HUES48 (cell line): ENCODE data around the gene RAD51.

Experiments
- H3K27ac ChIP-seq: one replicate; pipeline ENCODE4 v1.7.0; 2013; ENCODE audit warnings: low read depth, low read length, inconsistent platforms
- H3K27me3 ChIP-seq: 2 replicates; pipeline ENCODE4 v1.6.1; 2013; ENCODE audit warnings: mild to moderate bottlenecking, low read length; ENCODE audit not compliant: control insufficient read depth, insufficient read depth
- H3K36me3 ChIP-seq: 2 replicates; pipeline ENCODE4 v1.6.1; 2013; ENCODE audit warnings: low read length; ENCODE audit not compliant: control insufficient read depth, insufficient read depth
- H3K4me1 ChIP-seq: 2 replicates; pipeline ENCODE4 v1.6.1; 2013; ENCODE audit warnings: mild to moderate bottlenecking, low read length; ENCODE audit not compliant: control insufficient read depth, insufficient read depth
- H3K4me3 ChIP-seq: 2 replicates; pipeline ENCODE4 v1.5.1; 2013; ENCODE audit warnings: mild to moderate bottlenecking, low read depth, low read length
- H3K9ac ChIP-seq: 2 replicates; pipeline ENCODE4 v1.6.1; 2013; ENCODE audit warnings: mild to moderate bottlenecking, low read depth, low read length, moderate library complexity
- H3K9me3 ChIP-seq: 2 replicates; pipeline ENCODE4 v1.6.1; 2013; ENCODE audit warnings: low read length; ENCODE audit not compliant: control insufficient read depth, insufficient read depth

RAD51 gene

DNA sequence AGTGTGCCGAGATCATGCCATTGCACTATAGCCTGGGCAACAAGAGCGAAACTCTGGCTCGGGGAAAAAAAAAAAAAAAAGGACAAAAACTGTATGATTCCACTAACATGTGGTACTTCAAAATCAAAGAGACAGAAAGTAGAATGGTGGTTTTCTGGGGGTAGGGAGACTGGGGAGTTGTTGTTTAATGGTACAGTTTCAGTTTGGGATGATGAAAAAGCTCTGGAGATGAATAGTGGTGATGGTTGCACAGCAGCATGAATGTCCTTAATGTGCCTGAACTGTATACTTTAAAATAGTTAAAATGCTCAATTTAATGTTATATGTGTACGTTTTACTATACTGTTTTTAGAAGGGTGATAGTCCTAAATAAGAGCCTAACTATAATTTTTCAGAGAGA is 27.4 kb downstream of the RAD51 start:
- Histone ChIP-seq H3K27me3 (no peaks in the 10 kb centered on the region), H3K4me3 (no peak overlapping the region), H3K9me3 (no peaks in the 10 kb centered on the region), H3K9ac (no peak overlapping the region), H3K36me3 (peaks cover 55% of the 10 kb centered on the region), H3K27ac (no peak overlapping the region), H3K4me1 (no peaks in the 10 kb centered on the region)

DNA sequence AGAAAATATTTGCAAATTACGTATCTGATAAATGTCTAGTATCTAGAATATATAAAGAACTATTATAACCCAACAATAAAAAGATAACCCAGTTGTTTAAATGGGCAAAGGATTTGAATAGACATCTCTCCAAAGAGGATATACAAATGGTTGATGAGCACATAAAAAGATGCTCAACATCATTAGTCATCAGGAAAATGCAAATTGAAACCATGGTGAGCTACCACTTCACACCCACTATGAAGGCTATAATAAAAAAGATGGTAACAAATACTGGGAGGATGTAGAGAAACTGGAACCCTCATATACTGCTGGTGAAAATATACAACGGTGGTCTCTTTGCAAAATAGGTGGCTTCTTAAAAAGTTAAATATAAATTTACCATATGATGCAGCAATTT is 28.0 kb downstream of the RAD51 start:
- no peak overlapping the region for H3K9ac ChIP-seq
- peaks cover 52% of the 10 kb centered on the region for H3K36me3 ChIP-seq
- H3K9me3 ChIP-seq = no peaks in the 10 kb centered on the region
- H3K27me3 ChIP-seq = no peaks in the 10 kb centered on the region
- H3K27ac ChIP-seq = no peak overlapping the region
- H3K4me1 ChIP-seq = no peaks in the 10 kb centered on the region
- no peak overlapping the region for H3K4me3 ChIP-seq

DNA sequence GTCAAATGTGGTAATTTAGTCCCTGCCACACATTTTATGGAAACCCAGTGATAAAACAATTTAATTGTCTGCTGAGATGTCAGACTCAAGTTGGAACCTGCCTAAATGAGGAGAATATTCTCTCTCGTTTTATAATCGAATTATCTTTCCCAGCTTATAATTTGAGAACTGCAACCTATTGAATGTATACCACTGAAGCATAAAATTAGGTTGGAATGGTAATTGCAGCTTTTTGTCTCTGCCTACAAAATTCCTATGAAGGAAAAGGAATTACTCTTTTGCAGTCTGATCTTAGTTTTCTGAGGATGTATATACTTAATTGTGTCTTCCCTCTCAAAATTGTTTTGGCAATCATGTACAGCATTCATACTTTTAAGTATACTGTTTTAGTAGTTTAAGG is 28.9 kb downstream of the RAD51 start:
- H3K4me1 ChIP-seq = no peaks in the 10 kb centered on the region
- H3K27ac ChIP-seq = no peak overlapping the region
- no peak overlapping the region for H3K9ac ChIP-seq
- peaks cover 53% of the 10 kb centered on the region for H3K36me3 ChIP-seq
- no peaks in the 10 kb centered on the region for H3K27me3 ChIP-seq
- no peaks in the 10 kb centered on the region for H3K9me3 ChIP-seq
- no peak overlapping the region for H3K4me3 ChIP-seq

DNA sequence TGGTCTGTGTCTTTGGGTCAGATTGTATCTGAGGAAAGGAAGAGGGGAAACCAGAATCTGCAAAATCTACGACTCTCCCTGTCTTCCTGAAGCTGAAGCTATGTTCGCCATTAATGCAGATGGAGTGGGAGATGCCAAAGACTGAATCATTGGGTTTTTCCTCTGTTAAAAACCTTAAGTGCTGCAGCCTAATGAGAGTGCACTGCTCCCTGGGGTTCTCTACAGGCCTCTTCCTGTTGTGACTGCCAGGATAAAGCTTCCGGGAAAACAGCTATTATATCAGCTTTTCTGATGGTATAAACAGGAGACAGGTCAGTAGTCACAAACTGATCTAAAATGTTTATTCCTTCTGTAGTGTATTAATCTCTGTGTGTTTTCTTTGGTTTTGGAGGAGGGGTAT is 36.1 kb downstream of the RAD51 start:
- H3K36me3 ChIP-seq = peaks cover 68% of the 10 kb centered on the region

DNA sequence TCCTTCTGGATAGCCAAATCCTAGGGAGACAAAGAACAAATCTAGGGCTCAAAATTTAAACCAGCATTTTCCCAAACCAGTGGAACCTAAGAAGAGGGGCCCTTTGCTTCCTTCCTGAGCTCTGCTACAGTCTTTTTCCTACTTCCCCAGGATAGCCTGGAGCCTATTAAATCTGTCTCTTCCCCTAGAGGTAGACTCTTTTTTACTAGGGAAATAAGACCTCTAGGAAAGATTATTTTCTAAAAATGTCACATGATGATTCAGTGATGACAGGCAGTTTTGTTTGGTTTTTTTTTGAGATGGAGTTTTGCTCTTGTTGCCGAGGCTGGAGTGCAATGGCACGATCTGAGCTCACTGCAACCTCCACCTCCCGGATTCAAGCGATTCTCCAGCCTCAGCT is 41.6 kb downstream of the RAD51 start:
- H3K9me3 ChIP-seq = no peaks in the 10 kb centered on the region
- H3K4me3 ChIP-seq = no peak overlapping the region
- no peak overlapping the region for H3K9ac ChIP-seq
- H3K4me1 ChIP-seq = peaks cover 27% of the 10 kb centered on the region
- no peaks in the 10 kb centered on the region for H3K27me3 ChIP-seq
- H3K36me3 ChIP-seq = peaks cover 70% of the 10 kb centered on the region
- peak overlapping the region; percentile 20 for H3K27ac ChIP-seq

More for the DNA sequence above, 36.1 kb downstream of the RAD51 start:
- H3K27ac ChIP-seq = peak overlapping the region; percentile 73
- H3K27me3 ChIP-seq = no peaks in the 10 kb centered on the region
- H3K9me3 ChIP-seq = no peaks in the 10 kb centered on the region
- no peak overlapping the region for H3K4me3 ChIP-seq
- no peak overlapping the region for H3K9ac ChIP-seq
- no peaks in the 10 kb centered on the region for H3K4me1 ChIP-seq

DNA sequence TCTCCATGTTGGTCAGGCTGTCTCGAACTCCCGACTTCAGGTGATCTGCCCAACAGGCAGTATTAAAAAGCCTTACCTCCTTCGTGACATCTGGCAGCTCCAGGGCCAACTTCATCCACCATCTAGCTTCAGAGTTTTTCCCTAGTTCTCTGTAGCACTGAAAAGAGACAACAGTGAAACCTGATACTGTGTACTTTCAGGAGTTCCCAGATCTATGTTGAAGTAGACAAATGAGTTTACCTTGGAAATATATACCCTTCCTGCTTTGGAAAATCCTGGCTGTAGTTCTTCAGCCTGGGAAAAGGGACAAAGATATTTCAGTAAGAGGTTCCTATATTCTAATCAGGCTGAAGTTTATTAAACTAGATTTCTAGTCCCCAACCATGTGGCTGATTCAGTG is 42.1 kb downstream of the RAD51 start:
- no peak overlapping the region for H3K4me3 ChIP-seq
- H3K9ac ChIP-seq = no peak overlapping the region
- no peaks in the 10 kb centered on the region for H3K9me3 ChIP-seq
- H3K27ac ChIP-seq = peak overlapping the region; percentile 17
- no peaks in the 10 kb centered on the region for H3K27me3 ChIP-seq
- H3K36me3 ChIP-seq = peaks cover 66% of the 10 kb centered on the region
- H3K4me1 ChIP-seq = peaks cover 27% of the 10 kb centered on the region

DNA sequence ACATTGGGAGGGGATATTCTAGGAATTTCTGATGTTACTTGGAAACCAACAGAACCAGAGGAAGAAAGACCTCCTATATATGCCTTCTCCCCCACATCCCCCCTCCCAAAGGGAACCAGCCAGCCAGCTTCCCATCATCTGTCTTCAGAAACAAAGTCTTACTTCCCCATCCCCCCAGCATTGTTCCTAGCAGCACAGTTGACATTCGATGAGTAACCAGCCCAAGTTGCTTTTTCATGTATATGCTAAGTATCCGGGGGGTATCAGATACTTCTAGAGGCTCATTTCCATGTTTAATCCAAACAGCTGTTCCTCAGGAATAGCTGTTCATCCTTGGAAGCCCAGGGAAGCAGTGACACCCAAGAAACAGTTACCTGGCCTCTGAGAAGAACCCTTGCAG is 44.1 kb downstream of the RAD51 start:
- peak overlapping the region; percentile 83 for H3K27ac ChIP-seq
- H3K9ac ChIP-seq = no peak overlapping the region
- H3K36me3 ChIP-seq = peaks cover 72% of the 10 kb centered on the region
- no peaks in the 10 kb centered on the region for H3K9me3 ChIP-seq
- peak overlapping the region; percentile 9; the same call in 1 of the 2 replicates for H3K4me3 ChIP-seq
- peaks cover 27% of the 10 kb centered on the region for H3K4me1 ChIP-seq
- no peaks in the 10 kb centered on the region for H3K27me3 ChIP-seq

DNA sequence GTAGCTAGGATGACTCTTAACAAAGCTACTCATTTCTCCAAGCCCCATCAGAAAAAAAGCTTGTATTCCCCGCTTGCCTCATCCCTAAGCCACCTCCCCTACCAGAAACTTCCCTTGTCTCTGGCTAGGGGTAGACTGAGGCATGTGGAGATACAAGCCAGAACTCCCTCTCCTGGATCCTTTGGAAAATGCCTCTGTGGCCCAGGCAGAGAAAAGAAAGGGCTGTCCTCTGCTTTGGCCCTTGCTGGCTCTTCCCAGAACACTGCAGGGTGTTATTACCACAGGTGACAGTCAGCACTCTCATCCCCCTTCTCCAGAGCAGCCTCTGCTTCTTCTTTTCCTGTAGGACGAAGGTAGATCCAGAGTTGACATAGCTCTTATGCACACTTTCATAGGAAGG is 44.9 kb downstream of the RAD51 start:
- peak overlapping the region; percentile 78 for H3K27ac ChIP-seq

DNA sequence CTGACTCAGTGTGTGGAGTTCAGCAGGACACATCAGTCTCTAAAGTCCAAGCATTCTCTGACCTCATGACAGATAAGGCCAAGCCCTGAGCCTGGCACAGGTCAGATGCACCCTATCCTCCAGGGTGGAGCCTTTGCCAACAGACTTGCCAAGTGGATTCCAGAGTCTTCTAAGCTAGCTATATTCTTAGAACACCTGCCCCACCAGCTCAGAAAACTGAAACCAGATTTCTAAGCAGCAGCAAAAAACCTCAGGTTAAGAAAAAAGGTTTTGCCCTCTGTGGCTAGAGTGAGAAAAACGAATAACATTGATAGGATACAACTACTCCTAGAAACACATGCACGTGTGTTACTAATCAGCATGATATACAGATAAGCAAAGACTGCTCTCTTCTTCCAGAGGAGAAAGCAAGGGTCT is 48.5 kb downstream of the RAD51 start:
- H3K27ac ChIP-seq = no peak overlapping the region
- no peak overlapping the region for H3K4me3 ChIP-seq
- H3K27me3 ChIP-seq = no peaks in the 10 kb centered on the region
- no peaks in the 10 kb centered on the region for H3K9me3 ChIP-seq
- peaks cover 42% of the 10 kb centered on the region for H3K36me3 ChIP-seq
- H3K4me1 ChIP-seq = peaks cover 23% of the 10 kb centered on the region
- no peak overlapping the region for H3K9ac ChIP-seq

More for the DNA sequence above, 44.9 kb downstream of the RAD51 start:
- Histone ChIP-seq H3K4me1 (peaks cover 27% of the 10 kb centered on the region), H3K27me3 (no peaks in the 10 kb centered on the region), H3K4me3 (no peak overlapping the region), H3K9me3 (no peaks in the 10 kb centered on the region), H3K9ac (no peak overlapping the region), H3K36me3 (peaks cover 71% of the 10 kb centered on the region)

DNA sequence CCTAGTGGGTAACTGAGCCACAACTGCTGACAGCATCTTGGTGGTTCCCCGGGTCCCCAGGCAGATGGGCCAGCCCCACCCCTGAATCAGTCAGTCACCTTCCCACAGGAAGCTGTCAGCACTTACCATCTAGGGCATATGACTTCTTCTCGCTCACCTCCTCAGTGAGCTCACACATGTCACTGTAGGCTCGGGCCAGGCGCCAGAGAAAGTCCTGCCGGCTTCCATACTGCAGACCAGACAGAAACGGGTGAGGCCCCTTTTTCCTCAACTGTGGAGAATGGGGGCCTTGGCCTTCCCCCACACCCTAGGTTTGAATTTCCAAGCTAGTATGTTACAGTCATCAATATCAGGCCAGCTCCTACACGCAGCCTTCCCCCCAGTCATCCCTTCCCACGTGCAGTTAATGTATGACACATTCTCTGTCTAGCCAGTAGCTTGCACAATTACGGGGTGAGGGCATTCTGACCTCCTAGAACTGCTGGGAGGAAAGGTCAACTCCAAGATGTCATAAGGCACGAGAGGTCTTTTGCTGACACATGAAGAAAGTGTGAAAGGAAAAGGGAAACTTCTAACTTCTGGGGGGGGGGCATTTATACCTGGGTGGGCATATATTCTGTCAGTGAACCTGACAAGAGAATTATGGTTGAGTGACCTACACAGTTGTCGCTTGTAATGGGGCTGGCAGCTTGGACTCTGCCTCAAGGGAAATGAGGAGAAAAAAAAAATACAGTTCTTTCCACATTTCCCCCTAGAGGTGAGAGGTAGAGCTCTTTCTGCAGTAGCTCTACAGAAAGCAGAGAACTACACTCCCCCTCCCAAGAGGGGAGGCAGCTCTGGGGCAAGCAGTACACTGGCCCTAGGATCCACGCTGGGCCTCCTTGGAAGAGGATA is 49.2 kb downstream of the RAD51 start:
- H3K4me3 ChIP-seq = no peak overlapping the region
- H3K9me3 ChIP-seq = no peaks in the 10 kb centered on the region
- peaks cover 41% of the 10 kb centered on the region for H3K36me3 ChIP-seq
- peaks cover 17% of the 10 kb centered on the region for H3K4me1 ChIP-seq
- H3K27me3 ChIP-seq = no peaks in the 10 kb centered on the region
- H3K27ac ChIP-seq = no peak overlapping the region
- H3K9ac ChIP-seq = no peak overlapping the region

DNA sequence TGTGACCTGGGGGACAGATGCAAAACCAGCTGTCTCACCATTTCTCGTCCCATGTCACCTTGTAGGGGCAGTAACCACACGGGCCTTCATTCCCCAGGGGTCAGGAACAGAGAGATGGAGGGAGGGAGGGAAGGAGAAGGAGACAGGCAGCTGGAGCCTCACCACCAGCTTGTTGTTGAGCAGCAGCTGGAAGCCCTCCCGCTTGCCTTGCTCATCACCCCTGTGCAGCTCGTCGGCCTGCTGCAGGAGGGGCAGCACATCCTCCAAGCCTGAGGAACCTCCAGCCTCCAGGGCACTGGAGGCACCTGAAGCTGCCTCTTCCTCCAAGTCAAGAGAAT is 49.8 kb downstream of the RAD51 start:
- Histone ChIP-seq H3K27ac (no peak overlapping the region), H3K27me3 (no peaks in the 10 kb centered on the region), H3K9me3 (no peaks in the 10 kb centered on the region), H3K4me1 (peaks cover 11% of the 10 kb centered on the region), H3K36me3 (peaks cover 47% of the 10 kb centered on the region), H3K4me3 (no peak overlapping the region), H3K9ac (no peak overlapping the region)
